Measurements from ENCODE around the gene AGAP1.

Gene AGAP1

DNA sequence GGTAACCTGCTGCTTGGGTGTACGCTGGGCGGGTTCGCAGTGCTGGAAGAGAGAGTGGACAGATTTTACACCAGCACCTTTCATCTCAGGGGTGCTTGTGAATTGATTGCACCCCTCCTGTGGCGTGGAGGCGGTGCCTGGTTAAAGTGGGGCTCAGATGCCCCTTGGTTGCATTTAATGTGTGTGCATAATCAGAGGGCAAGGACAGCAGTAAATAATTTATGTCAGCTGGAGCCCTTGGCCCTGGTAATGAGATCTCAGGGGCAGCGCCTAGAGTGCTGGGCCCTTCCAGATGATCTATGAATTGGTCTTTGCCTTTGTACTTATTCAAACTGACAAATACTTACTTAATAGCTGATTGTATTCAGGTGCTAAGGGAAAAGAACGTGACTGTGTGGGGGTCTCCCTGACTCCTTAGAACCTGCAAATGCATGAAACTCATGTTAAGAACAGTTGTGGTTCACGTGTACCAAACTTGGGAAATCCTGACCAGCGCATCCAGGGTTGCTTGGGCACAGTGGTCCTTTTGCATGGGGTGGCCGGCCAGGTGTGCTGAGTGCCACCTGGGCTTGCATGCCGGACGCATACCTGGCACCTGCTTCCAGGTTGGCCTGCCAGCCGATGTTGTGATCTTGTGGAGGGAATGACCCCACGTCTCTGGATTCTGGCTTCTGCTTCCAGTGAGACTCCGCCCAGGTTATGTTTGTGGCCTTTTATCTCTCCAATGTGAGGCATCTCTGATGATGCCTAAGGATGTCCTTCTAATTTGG, 118.5 kb downstream of the AGAP1 start:
- no peak for ATAC-seq

DNA sequence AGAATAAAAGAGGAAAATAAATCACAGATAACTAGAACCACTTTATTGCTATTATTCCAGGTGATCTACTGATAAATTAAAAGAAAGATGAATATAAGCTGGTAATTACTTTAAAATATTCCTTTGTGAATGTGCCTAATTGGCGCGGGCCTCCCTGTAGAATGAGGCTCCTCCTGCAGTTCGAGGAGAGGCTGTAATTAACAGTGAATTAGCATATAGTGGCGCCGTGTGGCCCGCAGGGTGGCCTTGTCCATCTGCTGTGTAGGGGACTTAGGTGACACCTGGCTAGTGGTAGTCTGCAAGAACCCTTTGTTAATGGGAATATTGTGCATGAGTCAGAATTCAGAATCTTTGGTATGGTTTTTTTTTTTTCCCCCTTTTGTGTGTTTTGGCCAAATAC, 119.8 kb downstream of the AGAP1 start:
- no peak for ATAC-seq

DNA sequence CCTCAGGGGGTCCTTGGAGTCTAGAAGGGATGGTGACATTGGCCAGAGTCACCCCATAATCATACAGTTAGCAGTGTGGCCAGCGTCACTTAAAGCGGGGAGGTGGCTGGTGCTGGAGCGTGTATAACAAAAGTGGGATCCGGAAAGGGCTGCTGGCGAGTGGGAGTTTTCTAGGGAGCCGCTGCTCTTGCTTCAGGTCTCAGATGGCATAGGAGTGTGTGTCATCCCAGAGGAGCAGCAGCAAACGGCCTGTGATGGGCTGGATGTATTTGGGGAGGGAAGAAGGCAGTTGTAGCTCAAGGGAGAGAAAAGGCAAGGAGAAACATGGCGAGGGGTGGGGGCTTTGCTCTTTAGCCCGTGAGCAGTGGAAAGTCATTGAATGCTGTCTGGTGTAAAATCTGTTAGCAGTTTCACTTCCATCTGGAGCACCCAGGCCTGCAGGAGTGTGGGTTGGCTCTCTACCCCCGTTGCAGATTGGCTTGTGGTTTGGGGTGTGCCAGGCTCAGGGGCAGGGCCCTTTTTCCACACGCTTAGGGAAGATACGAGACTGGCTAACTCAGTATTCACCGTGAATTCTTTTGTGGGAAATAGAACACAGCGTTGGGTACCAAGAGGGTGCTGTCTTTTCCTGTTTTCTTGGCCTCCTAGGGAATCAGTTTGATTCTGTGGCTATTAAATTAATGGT, 120.5 kb downstream of the AGAP1 start:
- no peak for ATAC-seq

DNA sequence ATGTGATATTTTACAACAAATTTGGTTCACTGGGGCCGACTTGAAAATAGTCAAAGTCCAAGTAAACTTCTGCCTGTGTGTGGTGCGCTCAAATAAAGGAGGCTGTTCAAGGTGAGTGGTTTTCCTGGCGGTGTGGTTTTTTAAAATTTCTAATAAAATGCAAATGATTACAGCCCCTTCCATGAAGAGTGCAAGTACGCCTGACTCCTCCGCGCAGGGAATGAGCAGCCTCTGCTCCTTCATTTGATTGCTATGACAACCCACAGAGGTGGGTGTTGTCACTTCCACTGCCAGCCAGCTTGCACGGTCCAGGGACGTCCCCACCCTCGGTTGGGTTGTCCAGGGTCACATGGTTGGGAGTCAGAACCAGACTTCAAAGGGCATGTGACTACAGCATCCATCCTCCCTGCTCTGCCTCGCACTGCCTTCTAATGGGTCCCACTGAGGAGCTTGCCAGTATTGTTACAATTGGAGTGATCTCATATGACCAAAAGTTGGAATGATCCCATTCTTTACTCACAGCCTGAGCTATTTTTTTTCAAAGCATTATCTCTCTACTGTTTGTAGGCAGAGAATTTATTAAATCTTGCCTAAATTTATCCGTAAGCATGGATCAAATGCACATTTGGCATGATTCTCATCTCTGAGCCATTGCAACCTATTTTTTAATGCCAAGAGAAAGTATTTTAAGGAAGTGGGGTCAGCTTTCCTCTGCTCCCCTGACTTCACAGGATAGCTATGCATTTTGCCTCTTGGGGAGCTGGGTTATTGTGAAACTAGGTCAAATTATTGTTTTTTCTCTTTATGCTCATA, 121.3 kb downstream of the AGAP1 start:
- ATAC-seq = no peak

DNA sequence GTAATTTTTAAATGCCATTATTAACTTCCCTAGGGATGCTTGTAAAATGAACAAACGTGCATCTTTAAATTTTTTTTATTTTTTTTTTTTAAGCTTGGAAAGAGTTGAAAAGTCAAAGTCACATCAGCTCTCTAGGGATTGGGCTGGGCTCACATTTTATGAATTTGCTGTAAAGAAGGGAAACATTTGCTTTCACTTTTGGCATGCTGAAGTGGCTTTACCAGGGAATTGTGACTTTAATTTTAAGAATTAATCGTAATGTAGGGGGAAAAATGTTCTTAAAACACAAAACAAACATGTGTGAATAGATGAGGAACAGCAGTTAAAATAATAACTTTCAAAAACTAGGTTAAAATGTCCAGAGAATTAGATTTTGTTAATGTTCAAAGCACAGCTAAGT, 123.0 kb downstream of the AGAP1 start:
- no peak for ATAC-seq

DNA sequence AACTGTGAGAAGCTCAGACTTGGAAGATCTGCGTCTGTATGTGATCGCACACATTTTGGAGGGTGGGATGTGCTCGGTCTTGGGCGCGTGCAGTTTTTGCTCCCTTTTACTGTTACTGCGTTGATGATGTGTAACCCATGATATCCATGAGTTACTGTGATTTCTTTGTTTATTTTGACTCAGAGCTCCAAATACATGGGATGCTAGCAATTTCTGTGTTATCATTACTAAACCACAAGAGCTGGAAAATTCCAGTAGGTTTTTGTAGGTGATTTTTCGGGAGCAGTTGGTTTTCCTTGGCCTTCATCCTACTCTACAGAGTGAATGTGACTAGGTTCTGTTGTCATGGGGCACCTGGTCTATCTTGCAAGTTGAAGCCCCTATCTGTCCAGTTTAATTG, 124.2 kb downstream of the AGAP1 start:
- ATAC-seq = no peak

DNA sequence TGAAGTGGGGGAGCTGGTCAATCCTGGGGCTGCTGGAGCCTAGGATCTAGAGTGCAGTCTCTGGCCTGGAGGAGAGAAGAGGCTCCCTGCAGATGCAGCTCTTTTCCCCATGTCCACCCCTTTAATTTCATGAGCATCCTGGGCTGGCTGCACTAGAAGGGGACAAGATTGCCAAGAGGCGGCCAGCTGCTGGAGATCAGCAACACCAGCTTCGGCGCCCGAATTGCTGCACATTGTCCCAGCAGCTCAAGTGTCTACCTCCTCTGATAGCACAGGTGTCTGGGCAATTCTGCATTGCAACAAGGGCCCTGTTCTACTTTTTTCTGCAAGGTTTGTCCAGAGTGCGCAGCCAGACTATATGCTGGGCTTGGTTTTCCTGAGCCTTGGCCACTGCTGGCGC, 125.7 kb downstream of the AGAP1 start:
- no peak for ATAC-seq

DNA sequence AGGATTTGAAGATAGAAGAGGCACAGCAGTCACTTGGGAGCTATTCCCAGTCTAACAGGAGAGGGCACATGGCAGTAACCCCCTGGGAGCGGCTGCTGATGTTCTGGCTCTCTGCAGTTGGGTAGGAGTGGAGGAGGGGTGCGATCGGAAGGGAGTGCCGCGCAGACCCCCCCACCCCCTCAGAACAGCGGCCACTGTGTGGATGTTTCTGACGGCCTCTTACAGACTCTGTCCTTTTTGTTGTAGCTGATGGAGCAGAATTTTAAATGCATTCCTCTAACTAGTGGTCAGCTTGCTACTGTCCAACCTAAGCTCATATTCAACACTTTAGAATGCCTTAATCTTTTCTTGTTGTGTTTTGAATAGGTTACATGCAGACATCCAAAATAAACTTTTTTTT, 127.9 kb downstream of the AGAP1 start:
- no peak for ATAC-seq

DNA sequence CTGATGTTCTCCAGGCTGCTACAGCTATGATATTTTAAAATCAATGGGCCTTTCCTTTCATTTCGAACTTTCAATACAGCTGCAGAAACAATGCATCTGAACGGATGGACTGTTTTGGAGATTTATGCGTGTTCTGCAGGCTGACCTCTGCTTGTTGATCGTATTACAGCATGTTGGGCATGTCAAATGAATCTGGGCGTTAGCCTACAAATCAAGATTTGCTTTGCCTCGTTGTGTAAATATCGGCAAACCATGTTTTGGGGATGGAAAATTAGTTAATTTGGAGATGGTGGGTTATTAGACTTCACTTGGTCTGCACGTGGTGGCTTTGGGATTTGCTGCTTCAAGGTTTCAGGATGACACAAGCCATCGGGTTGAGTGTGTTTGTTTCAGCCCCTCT, 129.3 kb downstream of the AGAP1 start:
- no peak for ATAC-seq

DNA sequence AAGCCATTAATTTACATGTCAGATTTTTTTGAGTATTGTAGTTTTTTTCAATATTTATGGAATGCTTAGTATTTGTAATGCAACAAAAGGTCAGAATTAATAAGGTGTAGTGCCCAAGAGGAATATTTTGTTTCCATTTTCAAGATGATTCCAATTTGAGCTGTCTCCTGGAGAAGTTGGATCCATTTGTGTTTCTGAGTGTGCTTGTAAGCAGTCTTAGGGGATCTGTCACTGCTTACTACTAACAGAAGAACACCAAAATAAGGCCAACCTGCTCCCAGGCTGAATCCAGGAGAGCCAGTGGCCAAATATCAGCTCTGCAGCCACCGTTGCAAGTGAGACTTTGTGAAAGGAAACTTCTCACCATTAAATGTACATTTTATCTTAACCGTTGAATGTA, 129.9 kb downstream of the AGAP1 start:
- no peak for ATAC-seq

DNA sequence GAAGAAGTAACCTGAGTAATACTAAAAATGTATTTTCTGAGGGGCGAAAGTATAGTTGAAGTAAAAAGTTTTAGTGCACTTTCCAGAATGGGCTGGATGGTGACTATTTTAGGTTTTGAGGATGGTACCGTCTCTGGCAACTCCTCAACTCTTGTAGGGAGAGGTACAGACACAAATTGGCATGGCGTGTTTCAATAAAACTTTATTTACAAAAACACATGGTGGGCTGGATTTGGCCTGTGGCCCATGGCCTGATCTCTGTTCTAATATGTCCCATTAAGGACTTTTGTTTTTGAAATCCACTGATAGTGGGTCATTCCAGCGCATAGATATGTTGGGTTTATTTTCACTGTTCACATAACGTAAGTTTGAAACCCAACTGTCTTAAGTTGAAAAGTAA, 132.8 kb downstream of the AGAP1 start:
- no peak for ATAC-seq

DNA sequence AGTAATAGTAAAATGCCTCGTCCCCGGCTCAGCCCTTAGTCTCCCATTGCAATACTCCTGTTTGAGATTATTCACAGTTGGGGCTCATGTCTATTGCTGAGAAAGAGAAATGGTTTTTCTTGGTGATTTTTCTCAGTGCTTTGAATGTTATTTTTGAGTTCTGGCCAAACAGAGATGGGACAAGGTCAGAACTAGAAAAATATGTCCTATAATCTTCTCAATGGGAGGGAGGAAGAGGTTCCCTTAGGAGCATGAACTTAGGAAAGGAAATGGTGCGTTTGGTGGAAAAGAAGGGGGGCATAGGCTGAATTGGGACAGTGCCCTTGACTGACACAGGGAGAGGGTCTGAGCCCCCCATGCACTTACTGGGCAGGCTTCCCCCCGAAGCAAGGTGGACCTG, 133.8 kb downstream of the AGAP1 start:
- no peak for ATAC-seq

DNA sequence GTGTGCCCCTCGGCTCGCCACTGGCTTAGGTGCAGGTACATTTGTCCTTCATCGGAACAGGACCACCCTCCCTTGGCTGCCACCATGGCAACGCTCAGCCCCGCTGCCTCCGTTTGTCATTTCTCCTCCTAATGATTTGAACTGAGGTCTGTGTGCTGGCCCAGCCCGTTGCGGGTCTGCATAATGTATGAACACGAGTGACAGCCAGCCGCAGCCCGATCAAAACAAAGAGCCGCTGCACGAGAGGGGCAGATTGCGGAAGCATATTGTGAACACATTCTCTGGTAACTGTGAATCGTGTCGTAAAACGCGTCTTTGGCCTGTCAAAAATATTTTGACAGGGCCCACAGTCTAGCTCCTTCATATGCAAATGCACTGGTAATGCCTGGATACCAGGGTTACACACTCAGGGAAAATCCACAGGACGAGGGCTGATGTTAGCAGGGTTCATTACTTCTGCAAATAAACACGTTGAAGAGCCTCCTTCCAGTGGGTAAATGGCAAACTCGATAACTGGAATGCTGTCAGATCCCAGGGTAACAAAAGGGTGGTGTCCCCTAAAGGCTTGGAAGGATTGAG, 137.0 kb downstream of the AGAP1 start:
- no peak for ATAC-seq

DNA sequence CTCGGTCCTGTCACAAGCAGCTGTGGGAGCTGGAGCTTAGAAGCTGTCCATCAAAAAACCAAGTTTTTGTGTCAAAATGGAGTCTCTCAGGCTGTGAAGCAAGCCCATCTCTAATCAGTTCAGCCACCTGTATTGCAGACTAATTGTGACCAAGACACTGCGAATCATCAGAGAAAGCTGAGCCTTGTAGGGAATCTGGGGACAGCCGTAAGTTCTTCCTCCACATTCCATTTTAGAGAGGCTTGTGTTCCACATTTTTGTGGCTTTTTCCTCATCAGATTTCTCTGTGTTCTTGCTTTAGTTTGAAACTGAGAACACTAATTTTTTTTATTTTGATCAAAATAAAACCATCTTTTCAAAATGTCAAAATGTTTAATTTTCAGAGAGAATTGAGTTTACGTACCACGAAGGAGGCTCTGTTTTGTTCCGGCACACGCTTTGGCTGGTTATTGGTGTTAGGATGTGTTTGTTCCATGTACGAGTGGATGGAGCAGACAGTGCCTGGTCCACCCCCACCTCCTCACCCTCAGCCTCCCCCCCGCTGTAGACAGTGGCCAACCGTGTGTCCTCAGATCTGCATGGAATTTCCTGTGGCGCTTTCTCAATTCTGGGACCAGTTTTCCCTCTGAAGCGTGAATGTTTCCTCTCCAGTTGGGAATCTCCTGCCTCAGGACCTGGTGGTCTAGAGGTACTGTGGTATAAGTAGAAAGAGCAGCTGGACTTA, 140.8 kb downstream of the AGAP1 start:
- no peak for ATAC-seq

DNA sequence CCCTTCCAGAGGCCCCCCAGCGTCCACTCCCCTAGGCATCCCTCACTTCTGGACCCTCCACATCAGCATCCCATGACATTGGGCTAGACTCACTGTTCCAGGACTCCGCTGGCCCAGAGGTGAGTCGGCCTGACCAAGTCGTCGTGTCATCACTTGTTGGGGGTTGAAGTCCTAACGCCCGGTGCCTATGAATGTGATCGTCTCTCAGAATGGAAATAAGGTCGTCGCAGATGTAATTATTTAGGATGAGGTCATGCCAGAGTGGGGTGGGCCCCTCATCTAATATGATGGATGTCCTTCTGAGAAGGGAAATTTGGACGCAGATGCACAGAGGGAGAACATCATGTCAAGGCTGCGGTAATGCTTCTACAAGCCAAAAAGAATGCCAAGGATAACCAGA, 142.7 kb downstream of the AGAP1 start:
- no peak for ATAC-seq

DNA sequence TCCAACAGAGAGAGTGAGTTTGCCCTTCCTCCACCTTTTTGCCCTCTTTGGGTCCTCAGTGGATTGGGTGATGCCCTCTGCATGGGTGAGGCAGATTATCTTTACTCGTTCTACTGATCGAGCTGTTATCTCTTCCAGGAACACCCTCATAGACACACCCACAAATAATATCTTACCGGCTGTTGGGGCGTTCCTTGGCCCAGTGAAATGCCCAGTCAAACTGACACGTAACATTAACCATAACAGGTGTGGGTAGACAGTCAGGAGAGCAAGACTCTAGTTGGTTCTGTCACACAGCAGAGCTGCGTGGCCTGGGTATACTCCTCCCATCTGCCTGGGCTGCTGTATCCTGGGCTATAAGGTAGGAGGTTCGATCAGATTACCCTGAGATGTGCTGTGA, 144.1 kb downstream of the AGAP1 start:
- ATAC-seq = no peak

DNA sequence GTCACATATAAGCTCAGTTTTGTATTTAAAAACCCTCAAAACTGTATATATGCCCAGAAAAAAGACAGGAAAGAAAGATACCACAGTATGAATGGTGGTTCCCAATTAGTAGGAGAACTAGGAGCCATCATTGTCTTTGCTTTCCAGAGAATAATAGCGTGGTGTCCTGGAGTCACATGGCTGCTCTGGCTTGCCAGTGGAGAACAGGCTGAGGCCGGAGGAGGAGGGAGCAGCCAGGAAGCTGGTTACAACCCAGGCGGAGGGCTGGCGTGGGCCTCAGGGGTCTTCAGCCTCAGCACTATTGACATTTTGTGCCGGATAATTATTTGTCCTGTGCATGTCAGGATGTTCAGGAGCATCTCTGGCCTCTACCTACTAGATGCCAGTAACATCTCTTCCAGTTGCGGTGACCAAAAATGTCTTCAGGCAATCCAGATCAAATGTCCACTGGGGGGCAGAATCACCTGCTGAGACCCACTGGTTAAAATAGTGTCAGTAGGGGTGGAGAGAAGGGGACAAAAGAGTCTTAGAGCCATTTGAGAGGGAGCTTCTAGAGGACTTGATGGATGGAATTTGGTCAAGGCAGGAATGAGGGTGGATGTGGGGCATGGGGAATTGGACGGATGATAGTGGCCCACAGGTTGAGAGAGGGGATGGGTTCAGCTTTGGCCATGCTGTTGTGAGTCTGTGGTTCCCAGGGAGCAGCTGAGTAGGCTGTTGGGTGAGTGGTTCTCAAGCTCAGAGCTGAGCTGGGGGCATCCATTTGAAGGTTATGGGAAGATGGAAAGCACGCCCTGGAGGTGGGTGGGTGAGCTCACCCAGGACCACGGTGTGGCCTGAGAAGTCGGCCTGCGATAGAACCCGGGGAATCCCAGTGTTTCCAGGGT, 144.9 kb downstream of the AGAP1 start:
- ATAC-seq = no peak

DNA sequence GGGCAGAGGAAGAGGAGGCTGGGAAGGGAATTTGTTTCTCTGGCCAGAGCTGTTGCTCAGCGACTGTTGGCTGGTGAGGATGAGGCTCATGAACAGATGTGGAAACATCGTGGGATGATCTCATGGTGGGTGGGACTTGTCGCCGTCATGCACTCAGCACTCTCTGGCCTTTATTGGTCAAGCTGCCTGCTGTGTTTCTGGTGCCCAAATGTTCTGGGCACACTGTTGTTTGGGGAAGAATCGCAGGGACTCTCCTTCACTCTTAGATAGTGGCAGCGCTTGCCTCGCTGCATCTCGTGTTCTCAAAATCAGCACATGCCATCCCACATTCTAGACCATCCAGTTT, 145.6 kb downstream of the AGAP1 start:
- no peak for ATAC-seq

DNA sequence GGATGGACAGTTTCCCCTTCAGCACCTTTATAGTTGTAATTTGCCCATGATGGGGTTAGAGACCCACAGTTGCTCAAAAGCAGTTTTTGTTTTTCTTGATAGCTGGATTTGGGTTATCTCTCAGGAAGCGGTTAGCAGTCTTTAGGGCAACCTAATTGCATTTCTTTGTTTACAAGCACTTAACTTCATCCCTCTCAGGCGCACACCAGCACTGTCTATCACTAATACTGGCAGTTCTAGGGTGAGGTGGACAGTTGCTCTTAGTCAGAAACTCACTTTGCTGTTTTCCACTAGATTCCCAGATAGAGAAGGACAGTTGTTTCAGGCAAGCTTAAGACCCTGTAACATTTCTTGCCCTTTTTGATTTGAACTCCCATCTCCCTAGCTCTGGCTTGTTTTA, 146.0 kb downstream of the AGAP1 start:
- ATAC-seq = no peak

DNA sequence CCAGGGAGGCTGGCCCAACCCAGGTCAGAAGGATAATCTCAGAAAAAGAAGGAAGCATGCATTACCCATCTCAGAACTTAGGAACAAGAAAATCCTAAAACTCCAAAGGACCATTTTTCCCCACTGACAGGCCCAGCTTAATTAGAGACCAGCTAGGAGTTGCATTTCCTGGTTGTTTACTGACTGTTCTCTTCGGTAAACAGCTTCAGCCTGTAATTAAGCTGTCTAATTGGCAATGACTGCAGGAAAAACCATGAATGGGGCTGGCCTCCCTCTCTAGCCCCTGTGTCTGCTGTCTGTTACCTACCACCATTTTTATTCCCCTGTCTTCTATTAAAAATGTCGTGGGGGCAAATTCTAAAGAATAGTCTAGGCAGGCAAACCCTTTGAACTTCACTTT, 146.5 kb downstream of the AGAP1 start:
- no peak for ATAC-seq

DNA sequence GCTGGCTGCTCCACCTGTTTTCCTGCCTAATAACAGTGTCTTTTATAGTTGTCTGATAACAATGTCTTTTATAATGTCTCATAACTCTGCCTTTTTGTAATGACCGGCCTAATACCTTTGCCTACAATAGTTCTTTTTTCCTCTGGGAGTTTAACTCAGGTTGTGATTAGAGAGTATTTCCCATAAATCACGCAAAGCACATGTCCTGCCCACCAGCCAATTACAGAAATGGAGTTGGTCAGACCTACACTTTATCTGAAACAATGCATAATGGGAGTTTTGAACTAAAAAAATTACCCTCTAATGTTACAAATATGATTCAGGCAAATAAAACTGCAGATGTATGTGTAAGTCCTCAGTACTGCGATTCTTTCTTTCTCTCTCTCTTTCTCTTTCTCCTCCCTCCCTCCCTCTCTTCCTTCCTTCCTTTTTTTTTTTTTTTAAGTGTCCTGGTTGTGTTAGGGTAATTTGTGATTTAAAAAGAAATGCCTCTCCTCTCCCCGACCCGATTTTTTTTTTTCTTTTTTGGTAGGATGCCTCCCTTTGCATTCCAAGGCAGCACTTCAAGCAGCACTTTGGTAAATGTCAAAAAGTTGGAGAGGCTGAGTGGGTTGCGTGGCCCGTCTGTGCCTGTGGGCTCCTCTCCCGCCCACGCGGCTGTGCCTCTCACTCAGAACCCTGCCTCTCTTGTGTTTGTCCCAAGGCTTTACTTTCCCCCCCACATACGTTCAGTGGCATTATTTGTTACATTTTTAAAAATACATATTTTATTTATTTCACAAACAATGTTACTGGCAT, 147.3 kb downstream of the AGAP1 start:
- no peak for ATAC-seq

Data from activated CD4-positive, CD25-positive, alpha-beta regulatory T cell treated with anti-CD3 and anti-CD28 coated beads, Interleukin-2, amount 50 U/mL, for 24 hours (primary cell).